CD4-positive, alpha-beta T cell treated with Interleukin-4 for 4 hours (primary cell): ENCODE measurements around the gene PRKCZ.

ENCODE experiments used
- DNase-seq: peaks from one replicate; pipeline ENCODE4 v3.0.0-alpha.2; 2020

PRKCZ gene

GRCh38 chr1:2181271-2181670, 131.1 kb downstream of the PRKCZ start:
- no peak for DNase-seq

DNA sequence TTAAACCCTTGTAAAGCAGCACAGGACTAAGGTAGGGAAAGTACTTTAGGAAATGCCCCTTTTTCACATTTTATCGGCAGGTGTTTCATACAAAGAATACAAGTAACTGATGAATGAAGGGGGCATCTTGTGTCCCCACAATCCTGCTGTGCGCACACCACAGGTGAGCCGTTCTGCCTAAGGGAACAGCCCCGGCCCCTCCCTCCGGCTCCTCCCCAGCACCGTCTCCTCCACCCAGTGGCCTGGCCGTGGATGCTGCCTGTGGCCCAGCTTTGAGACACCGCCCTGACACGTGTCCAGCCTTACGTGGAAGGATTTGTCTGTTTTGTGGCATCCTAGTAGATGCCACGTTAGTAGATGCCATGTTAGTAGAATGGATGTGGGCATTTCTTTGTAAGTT, 131.5 kb downstream of the PRKCZ start:
- DNase-seq, result no peak

DNA sequence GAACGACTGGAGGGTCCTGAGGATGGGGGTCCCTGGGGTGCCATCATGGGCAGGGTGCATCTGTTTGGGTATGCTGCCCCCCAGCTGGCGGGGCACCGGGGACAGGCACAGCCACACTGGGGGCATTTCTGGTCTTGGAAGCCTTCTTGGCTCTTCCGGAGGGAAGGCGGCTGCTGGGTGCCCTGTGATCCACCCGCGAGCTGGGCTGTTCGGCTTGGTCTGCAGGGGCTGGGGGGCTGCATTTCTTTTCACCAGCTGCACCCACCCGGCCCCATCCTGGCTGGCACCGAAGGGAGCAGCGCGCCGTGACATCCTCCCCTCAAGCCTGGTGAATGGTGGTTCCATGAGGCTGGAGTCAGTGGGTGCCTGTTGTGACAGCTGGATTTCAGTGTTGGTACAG, 132.2 kb downstream of the PRKCZ start:
- DNase-seq, result no peak

- DNase-seq, result no peak
Measured at GRCh38 chr1:2183937-2184334, 133.7 kb downstream of the PRKCZ start.

- no peak for DNase-seq
Measured at GRCh38 chr1:2184531-2184930, 134.3 kb downstream of the PRKCZ start.

GRCh38 chr1:2184934-2185333, 134.7 kb downstream of the PRKCZ start:
- no peak for DNase-seq

DNA sequence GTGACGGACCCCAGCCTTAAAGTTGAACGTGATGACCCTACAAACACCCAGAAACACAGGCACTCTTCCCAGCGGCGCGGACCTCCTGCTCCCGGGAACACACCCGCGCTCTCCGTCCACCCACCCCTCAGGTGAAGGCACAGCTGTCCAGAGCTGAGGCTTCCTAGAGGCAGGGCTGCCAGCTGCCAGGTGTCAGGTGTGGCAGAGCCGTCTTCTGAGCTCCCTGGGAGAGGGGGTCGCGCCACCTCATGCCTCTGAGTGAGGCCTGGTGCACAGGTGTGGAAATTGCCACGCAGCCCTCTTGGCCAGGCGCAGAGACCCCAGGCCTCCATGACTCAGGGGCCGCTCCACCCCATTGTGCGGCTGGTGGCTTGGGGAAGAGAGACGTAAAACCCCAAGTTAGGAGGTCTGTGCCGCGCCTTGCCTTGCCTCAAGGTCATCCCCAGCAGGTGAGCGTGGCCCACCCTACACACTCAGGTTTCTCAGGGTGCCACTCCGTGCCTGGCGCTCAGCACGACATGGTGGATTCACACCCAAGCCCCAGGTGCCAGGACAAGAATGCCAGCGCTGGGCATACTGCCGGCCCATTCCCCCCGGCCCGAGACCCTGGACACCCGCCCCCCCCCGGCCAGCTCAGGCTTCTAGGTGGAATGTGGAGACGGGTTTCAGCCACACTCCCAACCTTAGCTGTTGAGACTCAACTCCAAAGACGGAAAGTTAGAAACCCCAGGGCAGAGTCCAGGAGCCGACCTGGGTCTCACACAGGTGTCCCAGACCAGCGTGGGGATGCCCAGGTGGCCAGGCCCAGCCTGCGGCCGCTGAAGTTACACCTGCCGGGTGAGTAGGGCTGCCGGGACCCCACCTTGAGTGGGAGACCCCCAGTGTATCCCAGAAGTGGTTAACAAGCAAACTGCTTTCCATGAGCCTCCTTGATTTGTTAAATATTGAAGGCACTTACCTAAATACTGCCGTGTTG, 136.0 kb downstream of the PRKCZ start:
- DNase-seq, result no peak

DNA sequence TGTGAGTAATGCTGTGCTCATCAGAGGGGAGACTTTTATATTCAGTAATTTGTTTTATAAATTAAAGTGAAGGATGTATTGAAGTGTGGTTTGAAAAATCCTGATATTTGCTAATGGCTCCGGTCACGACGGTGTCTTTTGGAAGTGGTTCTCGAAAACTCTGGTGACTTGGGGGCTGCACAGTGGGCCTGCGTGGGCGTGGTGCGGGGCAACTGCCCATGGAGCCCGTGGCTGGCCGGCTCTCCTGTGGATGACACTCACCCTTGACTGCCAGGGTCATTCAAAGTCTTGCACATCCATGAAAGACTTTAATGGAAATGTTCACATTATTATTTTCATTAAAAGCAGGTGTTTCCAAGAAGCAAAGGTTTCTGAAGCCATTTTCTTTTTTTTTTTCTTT, 136.7 kb downstream of the PRKCZ start:
- no peak for DNase-seq

GRCh38 chr1:2187619-2188018, 137.4 kb downstream of the PRKCZ start:
- no peak for DNase-seq

DNA sequence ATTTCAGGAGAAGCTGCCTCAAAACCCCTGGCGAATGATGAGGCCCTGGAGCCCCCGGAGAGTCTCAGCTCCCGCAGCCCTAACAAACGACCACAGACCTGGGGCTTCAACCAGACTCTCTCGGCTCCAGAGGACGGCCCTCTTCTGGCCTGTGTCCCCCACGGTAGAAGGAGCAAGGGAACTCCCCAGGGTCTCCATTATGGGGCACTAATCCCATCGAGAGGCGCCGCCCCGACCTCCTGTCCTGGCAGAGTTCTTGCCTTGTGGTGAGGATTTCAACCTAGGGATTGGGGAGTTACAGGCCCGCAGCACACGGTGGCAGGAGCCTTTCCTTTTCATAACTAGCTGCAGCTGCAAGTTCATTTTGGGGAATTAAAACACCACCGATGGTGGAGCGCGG, 138.1 kb downstream of the PRKCZ start:
- DNase-seq, result no peak

DNA sequence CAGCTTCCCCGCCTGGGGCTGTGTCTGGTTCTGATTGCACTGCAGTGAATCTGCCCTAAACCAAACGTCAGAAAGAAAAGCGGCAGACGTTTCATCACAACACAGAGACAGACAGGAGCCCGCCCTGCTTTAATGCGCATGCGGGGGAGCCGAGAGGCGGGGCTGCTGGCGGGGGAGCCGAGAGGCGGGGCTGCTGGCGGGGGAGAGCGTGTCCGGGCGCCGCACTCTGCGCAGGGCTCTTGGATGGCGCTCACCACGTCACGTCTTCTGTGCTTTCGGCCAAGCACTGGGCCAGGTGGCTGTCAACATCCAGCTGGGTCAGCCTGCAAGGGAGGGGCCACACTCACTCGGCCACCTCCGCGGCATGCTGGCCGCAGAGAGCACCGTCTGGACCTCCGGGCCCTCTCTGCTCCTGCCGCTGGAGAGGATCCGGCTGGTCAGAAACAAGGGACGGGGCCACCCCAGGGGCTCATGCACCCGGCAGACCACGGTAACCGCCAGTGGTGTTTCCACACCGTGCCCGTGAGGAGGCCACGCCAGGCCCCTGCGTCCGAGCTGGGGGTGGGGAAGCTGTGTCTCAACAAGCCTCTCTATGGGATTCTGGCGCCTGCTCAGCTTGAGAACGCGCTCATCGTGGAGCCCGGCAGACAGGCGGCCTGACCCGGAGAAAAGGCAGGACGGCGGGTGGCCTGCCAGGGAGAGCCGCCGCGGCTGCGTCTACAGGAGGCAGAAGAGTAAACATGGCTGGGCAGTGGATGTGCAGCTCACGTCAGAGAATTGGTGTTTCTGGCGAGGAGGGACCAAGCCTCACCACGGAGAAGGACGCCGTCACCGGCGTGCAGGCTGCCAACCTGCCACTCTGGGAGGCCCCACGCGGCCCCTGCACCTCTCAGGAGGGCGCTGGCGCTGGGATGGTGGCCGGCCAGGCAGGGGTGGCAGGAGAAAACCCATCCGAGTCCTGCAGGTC, 139.5 kb downstream of the PRKCZ start:
- DNase-seq, result peak; percentile 93

DNA sequence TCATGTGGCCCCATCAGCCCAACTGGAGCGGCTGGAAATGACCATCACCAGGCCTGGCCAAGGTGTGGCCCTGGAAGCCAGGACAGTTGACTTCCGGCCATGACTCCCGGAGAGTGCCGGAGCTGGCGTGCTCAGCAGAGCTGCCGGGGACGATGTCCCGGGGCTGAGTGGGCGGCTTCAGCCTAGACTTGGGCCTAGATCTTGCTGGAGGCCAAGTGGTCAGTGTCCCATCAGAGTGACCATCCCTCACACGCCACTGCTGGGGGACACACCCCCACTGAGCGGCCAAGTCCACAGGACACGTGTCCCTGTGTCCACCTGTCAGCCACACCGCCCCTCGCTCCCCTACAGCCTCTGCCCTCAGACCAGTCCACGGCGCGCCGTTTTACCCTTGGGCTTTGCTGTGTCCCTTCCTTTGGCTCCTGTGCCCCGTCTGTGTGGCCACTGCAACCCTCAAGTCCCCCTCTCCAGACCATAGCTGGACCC, 140.3 kb downstream of the PRKCZ start:
- DNase-seq, result no peak

- DNase-seq, result no peak
Measured at GRCh38 chr1:2192031-2192995, 142.1 kb downstream of the PRKCZ start.

- DNase-seq, result no peak
Measured at GRCh38 chr1:2193514-2194281, 143.5 kb downstream of the PRKCZ start.

- DNase-seq, result peak; percentile 70
Measured at GRCh38 chr1:2194319-2194897, 144.2 kb downstream of the PRKCZ start, which contains the start of gene FAAP20. TSS of gene FAAP20 (minus strand) at chr1:2194772. CDS start at chr1:2194749, 23 bp downstream.

- peak; percentile 86 for DNase-seq
Measured at GRCh38 chr1:2194898-2195673, 144.9 kb downstream of the PRKCZ start.

GRCh38 chr1:2195785-2196184, 145.6 kb downstream of the PRKCZ start:
- no peak for DNase-seq

DNA sequence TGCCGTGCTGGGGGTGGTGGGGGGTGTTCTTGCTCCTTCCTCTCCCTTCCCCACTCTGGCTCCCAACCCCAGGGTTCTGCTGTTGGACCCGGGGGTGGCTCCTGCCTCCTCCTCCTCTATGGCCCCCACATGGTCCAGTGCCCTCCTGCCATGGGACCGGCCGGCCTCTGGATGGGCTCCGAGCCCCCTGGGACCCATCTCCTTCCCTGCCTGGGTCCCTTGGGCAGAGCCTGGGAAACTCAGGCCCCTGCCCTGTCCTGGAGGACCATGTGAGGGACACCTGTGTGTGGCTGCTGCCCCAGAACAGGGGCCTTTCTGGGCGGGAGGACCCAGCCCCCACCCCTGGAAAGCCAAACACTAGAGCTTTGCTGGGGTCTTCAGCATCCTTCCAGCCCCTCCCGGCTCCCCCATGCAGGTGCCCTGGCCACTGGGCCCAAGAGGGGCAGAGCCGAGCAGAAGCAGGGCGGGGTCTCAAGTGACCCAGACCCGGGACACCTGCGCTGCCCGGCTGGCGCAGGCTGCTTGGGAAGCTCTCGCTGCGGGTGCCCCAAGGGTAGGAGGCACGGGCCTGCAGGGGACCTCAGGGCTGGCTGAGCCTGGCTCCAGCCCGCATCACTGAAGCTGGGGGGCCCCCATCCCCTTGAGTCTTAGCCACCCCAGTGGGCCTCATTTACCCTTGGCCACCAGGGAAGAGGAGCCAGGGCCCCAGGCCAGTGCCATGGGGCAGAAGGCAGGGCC, 146.9 kb downstream of the PRKCZ start:
- no peak for DNase-seq

- DNase-seq, result no peak
Measured at GRCh38 chr1:2197707-2198165, 147.5 kb downstream of the PRKCZ start.
